NCI-H1436 (cell line): ENCODE measurements around the gene HS1BP3.

Source experiments
- DNase-seq: peaks from one replicate; lab custom pipeline; 2025; lab: John Stamatoyannopoulos, UW

The HS1BP3 gene

DNA sequence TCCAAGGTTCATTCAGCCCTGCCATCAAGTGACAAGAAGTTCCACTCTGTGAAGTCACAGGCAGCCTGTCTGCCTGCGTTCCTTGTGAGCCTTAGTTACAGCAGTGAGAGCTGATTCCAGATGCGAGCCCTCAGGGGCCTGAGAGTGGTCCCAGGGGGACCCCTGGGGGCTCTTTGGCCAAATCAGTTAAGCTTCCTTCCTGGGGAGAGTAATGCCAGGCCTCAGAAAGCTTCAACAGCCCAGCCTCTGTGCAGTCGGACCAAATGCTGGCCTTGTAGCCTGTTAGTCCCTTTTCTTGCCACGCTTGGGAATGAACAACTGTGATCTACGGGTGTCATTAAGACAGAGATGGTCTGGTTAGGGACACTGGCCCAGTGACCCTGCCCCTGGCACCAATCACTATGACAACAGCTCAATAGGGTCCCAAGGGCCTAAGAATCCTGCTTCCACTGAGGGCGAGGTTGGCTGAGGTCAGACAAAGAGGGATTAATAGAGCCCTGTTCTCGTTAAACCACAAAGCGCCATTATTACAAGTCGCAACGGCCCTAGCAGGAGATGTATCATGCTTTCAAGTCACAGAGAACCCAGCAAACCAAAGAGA lies 50.9 kb downstream of the HS1BP3 start:
- DNase-seq = no peak

DNA sequence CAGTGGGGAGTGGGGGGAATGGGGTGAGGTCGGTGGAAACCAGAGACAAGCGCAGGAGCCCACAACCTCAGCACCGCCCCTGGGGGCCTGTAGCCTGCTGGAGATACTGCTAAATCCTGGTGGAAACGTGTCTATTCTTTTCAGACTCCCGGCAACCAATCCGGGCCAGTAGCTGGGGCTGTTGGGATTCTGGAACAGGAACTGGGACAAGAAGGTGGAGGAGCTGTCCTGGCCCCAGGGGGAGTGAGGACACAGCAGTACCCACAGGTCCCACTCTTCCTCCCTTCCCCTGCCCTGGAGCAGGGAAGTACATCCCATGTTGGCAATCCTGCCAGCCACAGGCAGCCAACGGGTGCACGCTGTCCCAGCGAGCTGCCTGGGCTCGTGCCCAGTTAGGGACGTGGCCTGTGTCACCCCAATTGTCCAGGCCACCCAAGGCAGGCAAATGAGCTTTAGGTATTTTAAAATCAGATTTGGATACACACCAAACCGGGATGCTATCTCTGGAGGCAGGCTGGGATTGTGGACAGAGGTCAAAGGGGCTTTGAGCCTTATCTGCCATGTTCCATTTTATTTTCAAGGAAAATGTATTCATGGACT lies 51.8 kb downstream of the HS1BP3 start:
- DNase-seq = no peak

DNA sequence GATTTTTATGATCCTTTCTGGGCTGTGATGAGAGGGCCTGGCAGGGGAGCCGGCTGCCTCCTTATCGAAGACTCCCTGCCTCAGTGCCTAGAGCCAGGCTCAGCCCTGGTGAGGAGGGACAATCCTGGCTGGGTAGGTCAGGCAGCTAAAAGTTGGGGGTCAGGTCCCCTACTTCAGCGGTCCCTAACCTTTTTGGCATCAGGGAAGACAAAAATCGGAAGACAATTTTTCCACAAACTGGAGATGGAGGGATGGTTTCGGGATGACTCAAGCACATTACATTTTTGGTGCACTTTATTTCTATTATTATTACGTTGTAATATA lies 53.1 kb downstream of the HS1BP3 start:
- DNase-seq = no peak

GRCh38 chr2:20596973-20597859 lies 53.7 kb downstream of the HS1BP3 start:
- DNase-seq = no peak

GRCh38 chr2:20596193-20596972 lies 54.5 kb downstream of the HS1BP3 start:
- no peak for DNase-seq

GRCh38 chr2:20595439-20596192 lies 55.3 kb downstream of the HS1BP3 start:
- no peak for DNase-seq

DNA sequence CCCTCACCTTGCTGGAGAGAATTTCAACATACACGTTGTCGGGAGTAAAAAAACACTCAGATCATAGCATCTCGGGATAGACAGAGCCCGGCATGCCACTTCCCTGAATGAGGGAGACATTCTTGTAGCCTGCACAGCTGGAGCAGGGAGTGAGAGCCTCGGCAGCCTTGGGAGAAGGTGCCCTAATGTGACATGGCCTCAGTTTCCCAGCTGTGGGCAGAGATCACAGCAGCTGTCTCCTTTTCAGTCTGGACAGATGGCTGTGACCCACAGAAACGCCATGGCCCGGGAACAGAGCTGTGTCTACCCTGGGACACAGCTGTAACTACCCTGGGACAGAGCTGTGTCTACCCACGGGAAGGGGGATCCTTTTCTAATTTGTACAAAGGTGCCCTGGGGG lies 55.9 kb downstream of the HS1BP3 start:
- no peak for DNase-seq

GRCh38 chr2:20594048-20594750 lies 56.7 kb downstream of the HS1BP3 start:
- DNase-seq = no peak

GRCh38 chr2:20593072-20594034 lies 57.5 kb downstream of the HS1BP3 start:
- DNase-seq = no peak

DNA sequence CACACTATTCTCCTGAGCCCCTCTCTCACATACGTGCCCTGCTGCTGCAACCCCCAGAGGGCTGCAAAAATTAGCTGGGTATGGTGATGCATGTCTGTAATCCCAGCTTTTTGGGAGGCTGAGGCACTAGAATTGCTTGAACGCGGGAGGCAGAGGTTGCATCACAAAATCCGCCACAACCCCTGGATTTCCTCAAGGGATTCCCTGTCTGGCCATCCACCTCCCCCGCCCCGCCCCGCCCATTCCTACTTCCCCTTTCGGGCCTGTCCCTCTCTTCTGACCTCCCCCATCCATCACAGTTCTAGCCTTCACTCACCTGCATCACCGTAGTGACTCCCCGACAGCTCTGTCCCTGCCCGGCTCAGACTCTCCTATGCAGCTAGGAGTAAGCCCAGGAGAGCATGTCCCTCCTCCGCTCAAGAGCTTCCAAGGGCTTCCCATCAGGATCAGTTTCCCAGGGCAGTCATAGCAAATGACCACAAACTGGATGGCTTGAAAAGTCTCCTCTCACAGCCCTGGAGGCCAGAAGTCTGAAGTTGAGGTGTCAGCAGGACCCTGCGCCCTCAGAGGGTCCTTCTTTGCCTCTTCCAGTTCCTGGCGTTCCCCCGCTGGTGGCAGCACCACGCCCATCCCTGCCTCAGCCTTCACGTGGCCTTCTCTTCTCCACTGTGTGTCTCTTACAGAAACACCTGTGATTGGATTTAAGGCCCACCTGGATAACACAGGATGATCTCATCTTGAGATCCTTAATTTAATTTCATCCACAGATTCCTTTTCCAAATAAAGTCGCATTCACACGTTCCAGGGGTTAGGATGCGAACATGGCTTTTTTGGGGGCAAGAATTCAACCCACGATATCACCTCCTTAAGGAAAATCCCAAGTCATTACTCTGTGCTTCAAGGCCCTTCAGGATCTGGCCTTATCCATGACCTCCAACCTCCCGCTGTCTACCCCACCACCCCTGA lies 58.5 kb downstream of the HS1BP3 start:
- no peak for DNase-seq

- DNase-seq = no peak
These were observed 60.0 kb downstream of the HS1BP3 start for GRCh38 chr2:20590704-20591515.

GRCh38 chr2:20589975-20590703 lies 60.8 kb downstream of the HS1BP3 start:
- DNase-seq = no peak

- no peak for DNase-seq
These were observed 61.7 kb downstream of the HS1BP3 start for GRCh38 chr2:20588918-20589871.

DNA sequence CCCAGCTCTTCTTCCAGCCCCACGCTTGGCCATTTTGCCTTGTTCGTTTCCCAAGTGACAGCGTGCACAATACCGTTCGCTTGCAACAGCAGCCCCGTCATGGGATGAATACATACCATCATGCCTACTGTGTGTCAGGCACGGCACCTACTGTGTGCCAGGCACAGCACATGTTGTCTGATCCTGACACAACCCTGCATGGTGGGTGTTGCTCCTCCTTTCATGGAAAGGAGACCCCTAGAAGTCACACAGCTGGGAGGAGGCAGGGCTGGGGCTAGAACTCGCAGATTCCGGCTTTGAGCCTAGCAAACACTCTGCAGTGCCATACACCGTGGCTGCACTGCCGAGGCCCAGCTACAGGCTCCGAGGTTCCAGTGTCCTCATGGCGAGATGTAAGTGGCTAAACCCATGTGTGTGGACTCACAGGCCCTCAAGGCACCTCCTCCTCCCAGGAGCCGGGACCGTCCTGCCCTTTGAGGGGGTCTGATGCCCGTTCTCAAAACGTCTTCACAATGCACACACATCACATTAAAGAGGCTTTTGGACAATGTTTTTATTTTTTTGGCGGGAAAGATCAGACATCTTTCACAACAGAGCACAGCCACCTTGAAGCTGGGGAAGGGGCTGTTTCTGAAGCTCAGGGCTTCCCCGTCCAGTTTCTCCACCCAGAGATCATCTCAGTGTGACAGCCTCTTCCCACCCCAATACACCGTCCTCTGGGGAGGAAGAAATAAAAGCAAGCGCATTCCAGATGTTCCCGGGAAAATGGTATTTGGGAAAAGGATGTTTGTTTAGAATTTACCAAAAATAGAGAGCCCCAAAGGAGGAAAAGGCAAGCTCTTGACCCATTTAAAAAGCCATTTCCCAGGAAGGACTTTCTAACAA lies 64.9 kb downstream of the HS1BP3 start:
- no peak for DNase-seq

GRCh38 chr2:20585359-20585709 lies 65.6 kb downstream of the HS1BP3 start:
- DNase-seq = no peak
